Measurements from ENCODE around the gene COLEC12. TPM values are rescaled to one million over a fixed set of nuclear protein-coding genes. Genes with fewer than 3 reads are reported as not detected.

COLEC12 gene
- total RNA-seq, 3 donors from 2014 or later: 2.4 to 12.1 (median 4.7) TPM

DNA sequence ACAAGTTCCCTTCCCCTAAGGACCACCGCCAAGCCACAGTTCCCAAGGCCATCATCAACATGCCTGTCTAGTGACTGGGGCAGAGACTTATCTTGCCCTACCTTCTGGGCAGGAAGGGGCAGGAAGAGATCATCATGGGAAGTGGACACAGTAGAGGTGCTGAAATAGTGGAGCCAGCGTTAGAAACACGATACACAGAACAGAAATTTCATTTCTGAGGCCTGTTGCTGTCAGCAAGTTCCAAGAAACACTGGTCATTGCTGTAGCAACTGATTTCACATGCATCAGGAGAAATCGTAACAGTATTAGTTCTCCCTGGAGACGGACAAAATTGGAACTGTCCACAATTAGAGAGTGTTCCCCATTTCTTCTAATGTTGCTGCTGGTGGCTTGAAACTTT is 83.0 kb downstream of the COLEC12 start:
- Histone ChIP-seq H3K9me3 (no peaks in the 10 kb centered on the region), H3K36me3 (ENCODE audit: low read depth) (no peaks in the 10 kb centered on the region), H3K4me1 (ENCODE audit: low read depth) (no peaks in the 10 kb centered on the region), H3K4me3 (no peak overlapping the region)
- TF ChIP-seq, protein P1, sequence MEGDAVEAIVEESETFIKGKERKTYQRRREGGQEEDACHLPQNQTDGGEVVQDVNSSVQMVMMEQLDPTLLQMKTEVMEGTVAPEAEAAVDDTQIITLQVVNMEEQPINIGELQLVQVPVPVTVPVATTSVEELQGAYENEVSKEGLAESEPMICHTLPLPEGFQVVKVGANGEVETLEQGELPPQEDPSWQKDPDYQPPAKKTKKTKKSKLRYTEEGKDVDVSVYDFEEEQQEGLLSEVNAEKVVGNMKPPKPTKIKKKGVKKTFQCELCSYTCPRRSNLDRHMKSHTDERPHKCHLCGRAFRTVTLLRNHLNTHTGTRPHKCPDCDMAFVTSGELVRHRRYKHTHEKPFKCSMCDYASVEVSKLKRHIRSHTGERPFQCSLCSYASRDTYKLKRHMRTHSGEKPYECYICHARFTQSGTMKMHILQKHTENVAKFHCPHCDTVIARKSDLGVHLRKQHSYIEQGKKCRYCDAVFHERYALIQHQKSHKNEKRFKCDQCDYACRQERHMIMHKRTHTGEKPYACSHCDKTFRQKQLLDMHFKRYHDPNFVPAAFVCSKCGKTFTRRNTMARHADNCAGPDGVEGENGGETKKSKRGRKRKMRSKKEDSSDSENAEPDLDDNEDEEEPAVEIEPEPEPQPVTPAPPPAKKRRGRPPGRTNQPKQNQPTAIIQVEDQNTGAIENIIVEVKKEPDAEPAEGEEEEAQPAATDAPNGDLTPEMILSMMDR (IDR thresholded peaks at IDR 0.05): no peak
- ATAC-seq: no peak
- intact Hi-C loops (cut with DNase I, micrococcal nuclease): no loop called here
- no peak for DNase-seq

GRCh38 chr18:416930-417329 is 83.6 kb downstream of the COLEC12 start:
- no peak for DNase-seq
- no peak for ATAC-seq
- TF ChIP-seq, protein P1 (IDR thresholded peaks at IDR 0.05): no peak
- intact Hi-C loops (cut with DNase I, micrococcal nuclease): no loop called here
- no peaks in the 10 kb centered on the region for H3K4me1 ChIP-seq (ENCODE audit: low read depth)
- no peak overlapping the region for H3K4me3 ChIP-seq
- H3K9me3 ChIP-seq: no peaks in the 10 kb centered on the region
- H3K36me3 ChIP-seq (ENCODE audit: low read depth): no peaks in the 10 kb centered on the region

GRCh38 chr18:415617-416612 is 84.6 kb downstream of the COLEC12 start:
- TF ChIP-seq, protein P1 (IDR thresholded peaks at IDR 0.05): no peak
- Histone ChIP-seq H3K36me3 (ENCODE audit: low read depth) (no peaks in the 10 kb centered on the region), H3K9me3 (no peaks in the 10 kb centered on the region), H3K4me3 (no peak overlapping the region), H3K4me1 (ENCODE audit: low read depth) (no peaks in the 10 kb centered on the region)
- intact Hi-C loops (cut with DNase I, micrococcal nuclease): no loop called here
- DNase-seq (no peak), ATAC-seq (no peak)

DNA sequence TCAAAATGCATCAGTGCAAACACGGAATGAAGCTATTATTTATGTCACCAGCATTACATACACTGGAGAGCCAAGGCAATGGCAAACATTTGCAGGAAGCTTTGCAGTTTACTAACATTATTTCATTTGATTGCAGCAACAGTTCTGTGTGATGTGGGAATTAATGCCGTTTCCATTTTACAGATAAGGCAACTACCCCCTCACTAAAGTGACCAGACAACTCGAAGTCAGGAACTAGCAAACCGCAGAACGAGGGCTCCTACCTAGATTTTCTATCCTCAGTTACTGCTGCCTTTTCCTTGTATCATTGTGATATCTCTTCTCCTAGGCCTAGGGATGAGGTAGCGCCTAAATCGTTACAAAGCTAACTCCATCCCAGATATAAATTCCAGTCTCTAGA is 85.5 kb downstream of the COLEC12 start:
- TF ChIP-seq, protein P1 (IDR thresholded peaks at IDR 0.05): no peak
- DNase-seq: no peak
- Histone ChIP-seq H3K4me3 (no peak overlapping the region), H3K36me3 (ENCODE audit: low read depth) (no peaks in the 10 kb centered on the region), H3K9me3 (no peaks in the 10 kb centered on the region), H3K4me1 (ENCODE audit: low read depth) (no peaks in the 10 kb centered on the region)
- intact Hi-C loops (cut with DNase I, micrococcal nuclease): no loop called here
- ATAC-seq: no peak

DNA sequence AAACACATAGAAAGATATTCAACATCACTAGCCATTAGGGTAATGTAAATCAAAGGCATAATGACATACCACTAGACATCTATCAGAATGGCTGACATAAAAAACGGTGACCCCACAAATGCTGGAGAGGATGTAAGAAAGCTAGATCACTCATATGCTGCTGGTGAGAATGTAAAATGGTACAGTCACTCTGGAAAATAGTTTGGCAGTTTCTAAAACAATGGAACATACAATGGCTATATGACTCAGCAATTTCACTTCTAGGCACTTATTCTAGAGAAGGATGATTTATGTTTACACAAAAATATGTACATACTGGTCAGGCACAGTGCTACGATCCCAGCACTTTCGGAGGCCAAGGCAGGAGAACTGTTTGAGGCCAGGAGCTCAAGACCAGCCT is 87.3 kb downstream of the COLEC12 start:
- no peak for ATAC-seq
- TF ChIP-seq, protein P1 (IDR thresholded peaks at IDR 0.05): no peak

More for the DNA sequence above, 87.3 kb downstream of the COLEC12 start:
- intact Hi-C loops (cut with DNase I, micrococcal nuclease): no loop called here
- Histone ChIP-seq H3K36me3 (ENCODE audit: low read depth) (no peaks in the 10 kb centered on the region), H3K4me1 (ENCODE audit: low read depth) (no peaks in the 10 kb centered on the region), H3K9me3 (no peaks in the 10 kb centered on the region), H3K4me3 (no peak overlapping the region)
- no peak for DNase-seq
